ENCODE results near the gene MOB1B. TPM values are rescaled to one million over a fixed set of nuclear protein-coding genes. Genes with fewer than 3 reads are reported as not detected.

Gene MOB1B
- total and polyA plus RNA-seq, 2 of the 13 experiments (the other 11 are each of a cell fraction or from before 2014, with no cell fraction given) = 3.9 to 4.0 TPM

DNA sequence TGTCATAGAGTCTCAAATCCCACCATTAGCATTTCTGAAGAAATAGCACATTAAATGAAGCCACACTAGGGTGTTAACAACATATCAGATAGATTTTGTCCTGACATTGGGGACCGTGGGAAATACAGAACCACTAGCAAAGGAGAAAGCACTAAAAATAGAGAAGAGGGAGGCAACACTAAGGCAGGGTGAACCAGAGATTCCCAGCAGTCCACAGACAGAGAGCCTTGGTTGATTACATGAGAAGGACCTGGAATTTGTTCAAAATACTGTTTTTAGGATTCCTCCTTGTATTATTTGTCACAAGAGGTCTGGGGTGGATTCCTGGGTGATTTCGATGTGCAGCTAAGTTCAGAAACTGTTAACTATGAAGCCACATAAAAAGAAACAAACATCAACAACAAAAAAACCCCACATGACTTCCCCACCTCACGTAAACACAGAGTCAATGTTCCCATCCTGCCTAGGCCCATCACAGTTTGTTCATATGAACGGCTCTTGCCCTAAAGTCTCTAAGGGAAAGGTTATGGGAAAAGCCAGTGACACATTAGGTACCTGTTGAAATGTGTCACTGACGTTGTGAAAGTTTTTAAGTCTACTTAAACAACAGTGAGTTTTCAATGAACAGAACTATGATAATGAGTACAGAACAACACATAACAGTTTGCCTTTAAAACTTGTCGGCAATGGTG is 38.9 kb upstream of the MOB1B start:
- no peak overlapping the region for H3K4me3 ChIP-seq (replicated peaks in 1 of 3; ENCODE audit: insufficient read depth in 1 of 3, low read depth in 2 of 3, low read length in 3 of 3)
- in situ Hi-C loops (cut with HindIII; ENCODE audit: extremely low pct_ligation_motif_present, low pct_unique_long_range_greater_than_20kb) = no loop called here
- H3K27me3 ChIP-seq (ENCODE audit: control insufficient read depth in 1 of 2, insufficient read depth in 2 of 2, low read length in 2 of 2) = no peaks in the 10 kb centered on the region; a peak in 2 of 5 replicates
- no peaks in the 10 kb centered on the region for H3K9me3 ChIP-seq (ENCODE audit: low read length)
- BruUV-seq (replicated peaks) = no TSS peak
- TF ChIP-seq ZIK1 (CRISPR knock-in tag; IDR thresholded peaks at IDR 0.05; ENCODE audit: borderline replicate concordance, low read depth) (no peak), CEBPG (CRISPR knock-in tag; IDR thresholded peaks at IDR 0.05) (no peak), SMYD3 (CRISPR knock-in tag; IDR thresholded peaks at IDR 0.05) (no peak), HOXA7 (CRISPR knock-in tag; IDR thresholded peaks at IDR 0.05) (no peak), ZNF788 (CRISPR knock-in tag; IDR thresholded peaks at IDR 0.05; ENCODE audit: borderline replicate concordance) (no peak), CENPX (CRISPR knock-in tag; IDR thresholded peaks at IDR 0.05) (no peak), ZNF816 (CRISPR knock-in tag; IDR thresholded peaks at IDR 0.05; ENCODE audit: borderline replicate concordance) (no peak), ZFY (CRISPR knock-in tag; IDR thresholded peaks at IDR 0.05) (no peak), ISX (CRISPR knock-in tag; conservative IDR thresholded peaks at IDR 0.05) (no peak), GATA4 (IDR thresholded peaks at IDR 0.05; ENCODE audit: borderline replicate concordance, low read depth) (no peak), NKX3-1 (CRISPR knock-in tag; IDR thresholded peaks at IDR 0.05) (no peak), EP300 (IDR thresholded peaks at IDR 0.05; ENCODE audit: low read depth in 2 of 2, low read length in 2 of 2) (no peak), EP300 (CRISPR knock-in tag; IDR thresholded peaks at IDR 0.05; ENCODE audit: borderline replicate concordance) (no peak), GABPA (IDR thresholded peaks at IDR 0.05; ENCODE audit: low read depth, low read length) (no peak), GABPA (CRISPR knock-in tag; IDR thresholded peaks at IDR 0.05; ENCODE audit: low read depth) (no peak), MIER2 (CRISPR knock-in tag; IDR thresholded peaks at IDR 0.05) (no peak), ZNF18 (CRISPR knock-in tag; IDR thresholded peaks at IDR 0.05; ENCODE audit: insufficient replicate concordance) (no peak)
- TF ChIP-seq, protein P1, sequence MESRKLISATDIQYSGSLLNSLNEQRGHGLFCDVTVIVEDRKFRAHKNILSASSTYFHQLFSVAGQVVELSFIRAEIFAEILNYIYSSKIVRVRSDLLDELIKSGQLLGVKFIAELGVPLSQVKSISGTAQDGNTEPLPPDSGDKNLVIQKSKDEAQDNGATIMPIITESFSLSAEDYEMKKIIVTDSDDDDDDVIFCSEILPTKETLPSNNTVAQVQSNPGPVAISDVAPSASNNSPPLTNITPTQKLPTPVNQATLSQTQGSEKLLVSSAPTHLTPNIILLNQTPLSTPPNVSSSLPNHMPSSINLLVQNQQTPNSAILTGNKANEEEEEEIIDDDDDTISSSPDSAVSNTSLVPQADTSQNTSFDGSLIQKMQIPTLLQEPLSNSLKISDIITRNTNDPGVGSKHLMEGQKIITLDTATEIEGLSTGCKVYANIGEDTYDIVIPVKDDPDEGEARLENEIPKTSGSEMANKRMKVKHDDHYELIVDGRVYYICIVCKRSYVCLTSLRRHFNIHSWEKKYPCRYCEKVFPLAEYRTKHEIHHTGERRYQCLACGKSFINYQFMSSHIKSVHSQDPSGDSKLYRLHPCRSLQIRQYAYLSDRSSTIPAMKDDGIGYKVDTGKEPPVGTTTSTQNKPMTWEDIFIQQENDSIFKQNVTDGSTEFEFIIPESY (CRISPR knock-in tag; IDR thresholded peaks at IDR 0.05) = no peak
- TF ChIP-seq, protein P2, sequence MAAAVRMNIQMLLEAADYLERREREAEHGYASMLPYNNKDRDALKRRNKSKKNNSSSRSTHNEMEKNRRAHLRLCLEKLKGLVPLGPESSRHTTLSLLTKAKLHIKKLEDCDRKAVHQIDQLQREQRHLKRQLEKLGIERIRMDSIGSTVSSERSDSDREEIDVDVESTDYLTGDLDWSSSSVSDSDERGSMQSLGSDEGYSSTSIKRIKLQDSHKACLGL (CRISPR knock-in tag; IDR thresholded peaks at IDR 0.05) = no peak
- TF ChIP-seq, protein P3, sequence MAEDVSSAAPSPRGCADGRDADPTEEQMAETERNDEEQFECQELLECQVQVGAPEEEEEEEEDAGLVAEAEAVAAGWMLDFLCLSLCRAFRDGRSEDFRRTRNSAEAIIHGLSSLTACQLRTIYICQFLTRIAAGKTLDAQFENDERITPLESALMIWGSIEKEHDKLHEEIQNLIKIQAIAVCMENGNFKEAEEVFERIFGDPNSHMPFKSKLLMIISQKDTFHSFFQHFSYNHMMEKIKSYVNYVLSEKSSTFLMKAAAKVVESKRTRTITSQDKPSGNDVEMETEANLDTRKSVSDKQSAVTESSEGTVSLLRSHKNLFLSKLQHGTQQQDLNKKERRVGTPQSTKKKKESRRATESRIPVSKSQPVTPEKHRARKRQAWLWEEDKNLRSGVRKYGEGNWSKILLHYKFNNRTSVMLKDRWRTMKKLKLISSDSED (CRISPR knock-in tag; IDR thresholded peaks at IDR 0.05) = no peak
- H2AFZ ChIP-seq (ENCODE audit: low read length) = no peak overlapping the region
- no peaks in the 10 kb centered on the region for H3K4me1 ChIP-seq (ENCODE audit: insufficient read depth, low read length)
- no peaks in the 10 kb centered on the region for H3K36me3 ChIP-seq (replicated peaks in 1 of 2; ENCODE audit: control insufficient read depth in 1 of 2, insufficient read depth in 2 of 2, low read length in 2 of 2)
- H3K79me2 ChIP-seq (ENCODE audit: insufficient read depth, low read length) = no peaks in the 10 kb centered on the region
- H4K20me1 ChIP-seq (ENCODE audit: insufficient read depth, low read length) = no peaks in the 10 kb centered on the region
- WGBS (ENCODE audit: low lambda C conversion rate) = 18% methylated on average over 6 of the region's 6 CpGs
- no peak overlapping the region for H3K4me2 ChIP-seq (ENCODE audit: low read depth, low read length)
- CTCF ChIA-PET (ENCODE audit: low intra/inter-chr PET ratio, low total read pairs) = no interaction called here
- H3K9ac ChIP-seq (ENCODE audit: insufficient read depth, low read depth, low read length) = no peak overlapping the region
- ATAC-seq (no peak), FAIRE-seq (no peak), DNase-seq (ENCODE audit: low spot score) (no peak)
- no peak overlapping the region for H3K27ac ChIP-seq (ENCODE audit: extremely low read length, insufficient read depth, low read length)
- POLR2A ChIA-PET = no interaction called here
- intact Hi-C loops (cut with micrococcal nuclease; ENCODE audit: unreplicated experiment) = no loop called here
